HEK293 (cell line): Measurements from ENCODE around the gene SMARCD3.

Experiments used
- CTCF ChIA-PET: fragments of 350-600 bp; formaldehyde crosslinking; extraction: SDS; loops from one replicate; lab custom pipeline; 2021; ENCODE audit warnings: antibody characterized with exemption; lab: Yijun Ruan, JAX
- POLR2A ChIA-PET: fragments of 300-600 bp; formaldehyde crosslinking; extraction: SDS; loops from one replicate; lab custom pipeline; 2020; ENCODE audit warnings: antibody characterized with exemption, inconsistent platforms; lab: Yijun Ruan, JAX
- H3K27ac ChIP-seq: fragments of 200-500 bp; sonication (Bioruptor generic); 2 replicates; pipeline ENCODE4 v1.5.1; 2014; ENCODE audit warnings: low read depth, low read length, control low read depth, inconsistent platforms; ENCODE audit errors: extremely low read depth
- H3K36me3 ChIP-seq, 2 experiments: fragments of 200-500 bp in 1 of 2; sonication (Bioruptor generic) in 1 of 2; 1 replicate in 1 of 2; 2 replicates in 1 of 2; pipeline ENCODE4 v1.5.1; 2014 to 2017; ENCODE audit warnings: inconsistent platforms in 2 of 2, low read length in 2 of 2; ENCODE audit not compliant: control insufficient read depth in 2 of 2, insufficient read depth in 1 of 2
- H3K4me1 ChIP-seq: fragments of 200-500 bp; sonication (Bioruptor generic); 2 replicates; pipeline ENCODE4 v1.5.1; 2014; ENCODE audit warnings: mild to moderate bottlenecking, low read length, inconsistent platforms; ENCODE audit not compliant: control insufficient read depth, insufficient read depth
- H3K4me3 ChIP-seq: 2 replicates; pipeline ENCODE4 v1.5.1; 2011; ENCODE audit warnings: low read depth, mild to moderate bottlenecking, control low read depth, low read length, moderate library complexity
- H3K9me3 ChIP-seq: fragments of 200-500 bp; sonication (Bioruptor generic); 2 replicates; pipeline ENCODE4 v1.5.1; 2014; ENCODE audit warnings: low read depth, low read length, inconsistent platforms; ENCODE audit not compliant: control insufficient read depth, insufficient read depth
- HOXD13 ChIP-seq: sonication (generic); formaldehyde crosslinking; IDR thresholded peaks from 2 replicates; pipeline ENCODE4 v1.8.0; 2022; ENCODE audit warnings: missing genetic modification reagents, borderline replicate concordance
- PRDM2 ChIP-seq: fragments of 450-650 bp; formaldehyde crosslinking; IDR thresholded peaks from 2 replicates; pipeline ENCODE4 v1.5.1; 2016; ENCODE audit warnings: missing biosample characterization, missing genetic modification characterization, borderline replicate concordance
- PRDM6 ChIP-seq: fragments of 450-650 bp; formaldehyde crosslinking; IDR thresholded peaks from 2 replicates; pipeline ENCODE4 v1.5.1; 2017; ENCODE audit warnings: missing biosample characterization, missing genetic modification characterization
- SETDB1 ChIP-seq: IDR thresholded peaks from one replicate; pipeline ENCODE4 v1.6.1; 2017; ENCODE audit warnings: mild to moderate bottlenecking, low read length, moderate library complexity, mixed read lengths; ENCODE audit not compliant: insufficient read length
- WT1 ChIP-seq: fragments of 450-650 bp; formaldehyde crosslinking; IDR thresholded peaks from 2 replicates; pipeline ENCODE4 v1.5.1; 2016; ENCODE audit warnings: missing biosample characterization, missing genetic modification characterization
- ZIC2 ChIP-seq: fragments of 450-650 bp; formaldehyde crosslinking; IDR thresholded peaks from 2 replicates; pipeline ENCODE4 v1.5.1; 2016; ENCODE audit warnings: missing biosample characterization, missing genetic modification characterization
- ZNF133 ChIP-seq: fragments of 450-650 bp; formaldehyde crosslinking; IDR thresholded peaks from 2 replicates; pipeline ENCODE4 v1.5.1; 2016; ENCODE audit warnings: missing biosample characterization, missing genetic modification characterization
- ZNF266 ChIP-seq: fragments of 450-650 bp; formaldehyde crosslinking; IDR thresholded peaks from 2 replicates; pipeline ENCODE4 v1.5.1; 2016; ENCODE audit warnings: missing biosample characterization, missing genetic modification characterization, low read depth
- ZNF302 ChIP-seq: fragments of 450-650 bp; formaldehyde crosslinking; IDR thresholded peaks from 2 replicates; pipeline ENCODE4 v1.5.1; 2016; ENCODE audit warnings: missing biosample characterization, missing genetic modification characterization, low read depth
- ZNF341 ChIP-seq: fragments of 450-650 bp; formaldehyde crosslinking; IDR thresholded peaks from 2 replicates; pipeline ENCODE4; 2016; ENCODE audit warnings: low read depth, missing biosample characterization, missing genetic modification characterization
- ZNF391 ChIP-seq: fragments of 450-650 bp; formaldehyde crosslinking; IDR thresholded peaks from 2 replicates; pipeline ENCODE4 v1.5.1; 2016; ENCODE audit warnings: low read depth, missing biosample characterization, missing genetic modification characterization, borderline replicate concordance
- ZNF404 ChIP-seq: fragments of 450-650 bp; formaldehyde crosslinking; IDR thresholded peaks from 2 replicates; pipeline ENCODE4 v1.5.1; 2017; ENCODE audit warnings: missing biosample characterization, missing genetic modification characterization
- ZNF580 ChIP-seq: fragments of 450-650 bp; formaldehyde crosslinking; IDR thresholded peaks from 2 replicates; pipeline ENCODE4 v1.5.1; 2016; ENCODE audit warnings: missing biosample characterization, missing genetic modification characterization
- ZNF629 ChIP-seq: fragments of 450-650 bp; formaldehyde crosslinking; IDR thresholded peaks from 2 replicates; pipeline ENCODE4 v1.5.1; 2017; ENCODE audit warnings: missing biosample characterization, missing genetic modification characterization
- ZNF837 ChIP-seq: fragments of 450-650 bp; formaldehyde crosslinking; IDR thresholded peaks from 2 replicates; pipeline ENCODE4 v1.5.1; 2016; ENCODE audit warnings: missing biosample characterization, missing genetic modification characterization
- TF ChIP-seq, protein P1 (sequence below): fragments of 450-650 bp; formaldehyde crosslinking; IDR thresholded peaks from 2 replicates; pipeline ENCODE4 v1.5.1; 2016; ENCODE audit warnings: missing biosample characterization, missing genetic modification characterization

The SMARCD3 gene

DNA sequence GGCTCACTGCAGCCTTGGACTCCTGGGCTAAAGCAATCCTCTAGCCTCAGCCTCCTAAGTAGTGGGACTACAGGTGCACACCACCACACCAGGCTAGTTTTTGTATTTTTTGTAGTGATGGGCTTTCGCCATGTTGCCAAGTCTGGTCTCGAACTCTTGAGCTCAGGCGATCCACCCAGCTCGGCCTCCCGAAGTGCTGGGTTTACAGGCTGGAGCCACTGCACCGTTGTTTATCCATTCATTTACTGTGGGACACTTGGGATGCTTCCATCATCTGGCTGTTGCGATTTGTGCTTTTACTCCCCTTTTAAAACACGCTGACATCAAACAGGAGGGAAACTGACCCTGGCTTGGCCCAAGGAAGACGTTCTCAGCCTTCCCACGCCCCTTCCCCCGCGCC lies 30.5 kb upstream of the SMARCD3 start:
- Histone ChIP-seq H3K9me3 (no peaks in the 10 kb centered on the region), H3K27ac (no peak overlapping the region), H3K4me1 (no peaks in the 10 kb centered on the region), H3K4me3 (no peak overlapping the region), H3K36me3 (peaks cover 0 to 8% of the 10 kb centered on the region in 2 experiments; a peak in 1 of 3 replicates)
- TF ChIP-seq ZNF133 (tag by site-specific recombination): peak; percentile 69
- TF ChIP-seq ZNF580 (tag by site-specific recombination): no peak
- TF ChIP-seq SETDB1: no peak
- TF ChIP-seq HOXD13 (CRISPR knock-in tag): no peak
- TF ChIP-seq ZNF266 (tag by site-specific recombination): no peak
- TF ChIP-seq WT1 (tag by site-specific recombination): no peak
- 0 out of 2 replicates have a peak, but pooled peaks have one; percentile 13 for TF ChIP-seq ZNF341 (tag by site-specific recombination)
- no peak for TF ChIP-seq ZNF404
- TF ChIP-seq ZNF837 (tag by site-specific recombination): no peak
- TF ChIP-seq PRDM6 (tag by site-specific recombination): no peak
- no peak for TF ChIP-seq ZNF391 (tag by site-specific recombination)
- POLR2A ChIA-PET: no interaction called here
- CTCF ChIA-PET: interaction anchor here (0.6 kb wide), 1 partner anchor 293 kb away, joined by 3 read pairs; no protein-coding TSS in a partner anchor

DNA sequence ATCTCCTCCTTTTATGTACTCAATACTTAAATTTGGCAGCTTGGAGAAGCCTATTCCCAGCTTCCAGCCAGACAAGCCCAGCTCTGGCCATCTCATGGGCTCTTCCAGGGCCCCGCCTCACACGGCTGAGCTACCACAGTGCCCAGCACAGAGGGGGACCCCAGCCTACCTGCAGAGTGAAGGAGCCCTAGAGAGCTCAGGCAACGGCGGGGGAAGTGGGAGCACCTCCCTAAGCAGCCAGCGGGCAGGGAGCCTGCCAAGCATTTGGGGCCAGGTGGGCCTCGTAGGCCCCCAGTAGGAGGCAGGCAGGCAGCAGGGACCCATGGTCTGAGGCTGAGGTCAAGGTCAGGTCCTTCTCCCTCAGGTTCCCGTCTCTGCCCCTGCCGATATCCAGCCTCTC lies 29.1 kb upstream of the SMARCD3 start:
- no peak overlapping the region for H3K4me3 ChIP-seq
- H3K4me1 ChIP-seq: no peaks in the 10 kb centered on the region
- POLR2A ChIA-PET: interaction anchor here (0.6 to 1.5 kb wide), 6 partner anchors 9 to 51 kb away, joined by 3 to 7 read pairs (median 4); partner anchors contain the start of gene ABCF2
- H3K9me3 ChIP-seq: no peaks in the 10 kb centered on the region
- TF ChIP-seq ZIC2 (tag by site-specific recombination) (peak; percentile 60; the same call in 1 of the 2 replicates), PRDM2 (tag by site-specific recombination) (no peak), ZNF629 (tag by site-specific recombination) (no peak), ZNF302 (tag by site-specific recombination) (no peak)
- TF ChIP-seq, protein P1, sequence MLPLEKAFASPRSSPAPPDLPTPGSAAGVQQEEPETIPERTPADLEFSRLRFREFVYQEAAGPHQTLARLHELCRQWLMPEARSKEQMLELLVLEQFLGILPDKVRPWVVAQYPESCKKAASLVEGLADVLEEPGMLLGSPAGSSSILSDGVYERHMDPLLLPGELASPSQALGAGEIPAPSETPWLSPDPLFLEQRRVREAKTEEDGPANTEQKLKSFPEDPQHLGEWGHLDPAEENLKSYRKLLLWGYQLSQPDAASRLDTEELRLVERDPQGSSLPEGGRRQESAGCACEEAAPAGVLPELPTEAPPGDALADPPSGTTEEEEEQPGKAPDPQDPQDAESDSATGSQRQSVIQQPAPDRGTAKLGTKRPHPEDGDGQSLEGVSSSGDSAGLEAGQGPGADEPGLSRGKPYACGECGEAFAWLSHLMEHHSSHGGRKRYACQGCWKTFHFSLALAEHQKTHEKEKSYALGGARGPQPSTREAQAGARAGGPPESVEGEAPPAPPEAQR: no peak
- CTCF ChIA-PET: interaction anchor here (0.9 kb wide), 1 partner anchor 26 kb away, joined by 3 read pairs; no protein-coding TSS in a partner anchor
- H3K36me3 ChIP-seq: peaks cover 0 to 8% of the 10 kb centered on the region in 2 experiments; a peak in 1 of 3 replicates
- no peak overlapping the region for H3K27ac ChIP-seq
